H1 (cell line): Measurements from ENCODE around the gene TRPT1. TPM values are rescaled to one million over a fixed set of nuclear protein-coding genes. Genes with fewer than 3 reads are reported as not detected.

Experiments used
- ATF2 ChIP-seq: IDR thresholded peaks from 2 replicates; pipeline ENCODE4 v1.6.1; 2012; ENCODE audit warnings: low read length, inconsistent platforms
- BCL11A ChIP-seq, 2 experiments: IDR thresholded peaks; one replicate each; pipeline ENCODE4 v1.6.1; 2011; ENCODE audit warnings: low read depth in 2 of 2, low read length in 2 of 2, mild to moderate bottlenecking in 2 of 2
- polyA plus RNA-seq, 7 experiments: library from polyadenylated mRNA; depleted of rRNA in 3 of 7; stranded (reverse) in 5 of 7; unstranded in 2 of 7; fragments of >200 nt in 5 of 7; fragments of 200-250 nt in 2 of 7; gene quantifications; 1 replicate in 5 of 7; 2 replicates in 1 of 7; 4 replicates in 1 of 7; pipeline versions ENCODE4 v1.2.1 to v1.2.3, GENCODE V29; 2011 to 2013; ENCODE audit warnings: missing spikeins in 2 of 7, mixed read lengths in 2 of 7
- total RNA-seq: library from RNA; stranded (reverse); fragmentation: NEBNext Ultra II Directional; extraction: Animal tissue kit (Norgen Biotek cat#: 25700); gene quantifications from 2 replicates; pipeline ENCODE4 v1.2.1, GENCODE V29; 2021

The TRPT1 gene
- total and polyA plus RNA-seq, 2 of the 8 experiments (the other 6 are each of a cell fraction or from before 2014, with no cell fraction given) = 34.5 to 74.6 TPM

- no peak for TF ChIP-seq ATF2
- no peak for TF ChIP-seq BCL11A (IDR thresholded peaks at IDR 0.05; ENCODE audit: low read depth in 2 of 2, low read length in 2 of 2)
Observed at GRCh38 chr11:64238999-64239398, 13.0 kb upstream of the TRPT1 start (continued).
